ENCODE measurements around the gene CBLC.

CBLC gene

GRCh38 chr19:44799627-44800346, 22.1 kb downstream of the CBLC start:
- no peak for DNase-seq (ENCODE audit: low read depth in 2 of 2)

GRCh38 chr19:44800461-44800860, 22.8 kb downstream of the CBLC start:
- DNase-seq (ENCODE audit: low read depth in 2 of 2): peak; percentile 56 to 57

- DNase-seq (ENCODE audit: low read depth in 2 of 2): no peak
These were observed 26.0 kb downstream of the CBLC start for GRCh38 chr19:44803442-44804428.

DNA sequence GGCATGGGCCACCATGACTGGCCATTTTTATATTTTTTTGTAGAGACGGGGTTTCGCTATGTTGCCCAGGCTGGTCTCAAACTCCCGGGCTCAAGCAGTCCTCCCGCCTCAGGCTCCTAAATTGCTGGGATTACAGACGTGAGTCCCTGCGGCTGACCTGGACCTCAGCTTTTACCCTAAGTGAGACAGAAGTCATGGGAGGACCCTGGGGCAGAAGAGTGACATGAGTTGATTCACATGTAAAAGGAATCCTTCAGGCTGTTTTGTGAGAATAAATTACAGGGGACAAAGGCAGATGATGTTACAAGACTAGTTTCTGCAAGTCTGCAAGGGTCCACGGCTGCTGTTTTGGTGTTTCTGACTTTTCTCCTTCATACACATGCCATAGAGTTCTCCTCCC, 28.6 kb downstream of the CBLC start:
- no peak for DNase-seq (ENCODE audit: low read depth in 2 of 2)

DNA sequence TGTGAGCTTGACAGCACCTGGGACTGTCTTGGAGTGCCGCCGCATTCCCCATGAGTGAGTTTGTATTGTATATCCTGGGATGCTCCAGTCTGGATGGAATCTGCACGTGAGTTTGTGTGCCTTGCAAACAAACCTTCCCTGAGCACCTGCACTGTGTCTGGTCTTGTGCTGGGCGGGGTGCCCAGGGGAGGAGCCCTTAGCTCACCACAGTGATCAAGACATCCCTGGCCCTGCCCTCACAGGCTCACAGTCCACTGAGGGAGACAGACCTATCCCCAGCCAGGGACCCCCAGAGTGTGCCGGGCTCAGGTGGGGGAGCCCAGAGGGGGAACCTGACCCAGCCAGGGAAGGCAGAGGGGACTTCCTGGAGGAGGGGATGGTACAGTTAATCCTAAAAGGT, 29.5 kb downstream of the CBLC start:
- no peak for DNase-seq (ENCODE audit: low read depth in 2 of 2)

DNA sequence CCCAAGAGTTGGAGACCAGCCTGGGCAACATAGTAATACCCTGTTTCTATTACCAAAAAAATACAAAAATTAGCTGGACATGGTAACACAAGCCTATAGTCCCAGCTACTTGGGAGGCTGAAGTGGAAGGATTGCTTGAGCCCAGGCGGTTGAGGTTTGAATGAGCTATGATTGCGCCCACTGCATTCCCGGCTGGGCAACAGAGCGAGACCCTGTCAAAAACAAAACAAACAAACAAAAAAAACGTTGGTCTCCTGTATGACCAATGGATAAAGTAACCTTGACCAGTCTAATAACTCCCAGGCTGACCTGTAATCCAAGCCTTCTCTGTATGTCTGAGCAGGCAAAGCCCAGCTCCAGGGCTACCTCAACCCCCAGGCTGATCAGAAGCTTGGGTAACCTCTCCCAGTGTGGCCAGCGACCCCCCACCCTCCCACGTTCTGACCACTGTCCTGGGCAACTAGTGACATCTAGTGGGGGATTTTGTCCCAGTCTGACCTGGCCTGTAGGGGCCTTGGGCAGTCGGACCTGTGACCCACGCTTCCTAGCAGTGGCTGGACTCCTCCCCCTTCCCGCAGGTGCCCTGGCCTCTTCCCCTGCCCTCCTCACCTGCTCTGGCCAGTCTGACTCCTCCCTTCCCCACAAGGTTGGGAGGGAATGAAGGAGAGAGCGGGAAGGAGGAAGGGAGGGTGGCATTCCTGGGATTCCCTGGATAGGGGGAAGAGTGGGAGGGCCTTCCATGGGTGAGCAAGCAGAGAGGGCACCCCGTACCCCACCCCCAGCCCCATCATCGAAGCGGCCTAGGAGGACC, 30.2 kb downstream of the CBLC start:
- DNase-seq (ENCODE audit: low read depth in 2 of 2): no peak

DNA sequence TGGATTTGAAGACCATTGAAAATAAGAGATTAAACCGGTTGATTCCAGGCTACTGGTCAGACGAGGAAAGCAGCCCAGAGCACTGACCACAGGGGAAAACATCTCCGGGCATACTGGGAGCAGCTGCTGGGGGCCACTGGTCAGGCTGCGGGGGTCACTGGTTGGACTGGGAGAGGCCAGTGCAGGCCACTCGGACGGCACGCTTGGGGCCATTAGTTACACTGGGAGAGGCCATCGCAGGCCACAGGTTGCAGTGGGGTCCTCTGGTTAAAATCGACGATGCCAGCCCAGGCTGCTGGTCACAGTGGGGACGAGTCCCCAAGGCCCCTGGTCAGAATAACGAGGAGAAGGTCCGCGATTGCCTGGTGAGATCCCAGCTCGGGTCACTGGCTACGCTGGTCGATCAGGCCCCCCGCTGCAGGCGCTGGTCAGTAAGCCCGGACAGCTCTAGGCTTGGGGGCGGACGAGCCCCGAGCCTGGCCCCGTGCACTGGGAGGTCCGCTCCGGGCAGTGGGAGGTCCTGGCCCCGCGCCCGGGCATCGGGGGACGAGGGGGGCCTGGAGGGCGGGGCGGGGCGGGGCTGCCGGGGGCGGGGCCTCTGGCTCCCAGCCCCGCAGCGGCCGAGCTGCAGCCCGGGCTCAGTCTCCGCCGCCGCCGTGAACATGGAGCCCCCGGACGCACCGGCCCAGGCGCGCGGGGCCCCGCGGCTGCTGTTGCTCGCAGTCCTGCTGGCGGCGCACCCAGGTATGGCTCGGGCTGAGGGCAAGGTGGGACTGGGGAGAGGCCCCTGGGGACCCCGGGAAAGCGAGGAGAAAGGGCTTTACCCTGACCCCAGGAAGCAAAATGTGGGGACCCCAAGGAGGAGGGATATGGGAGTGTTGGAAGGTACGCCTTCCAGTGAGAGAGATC, 31.0 kb downstream of the CBLC start, which contains the start of gene BCAM:
BCAM (plus strand) TSS at position 641 of the 909 bp plus-strand sequence; CDS start at position 663, 22 bp downstream.
- no peak for DNase-seq (ENCODE audit: low read depth in 2 of 2)

GRCh38 chr19:44809577-44810233, 32.0 kb downstream of the CBLC start:
- no peak for DNase-seq (ENCODE audit: low read depth in 2 of 2)

DNA sequence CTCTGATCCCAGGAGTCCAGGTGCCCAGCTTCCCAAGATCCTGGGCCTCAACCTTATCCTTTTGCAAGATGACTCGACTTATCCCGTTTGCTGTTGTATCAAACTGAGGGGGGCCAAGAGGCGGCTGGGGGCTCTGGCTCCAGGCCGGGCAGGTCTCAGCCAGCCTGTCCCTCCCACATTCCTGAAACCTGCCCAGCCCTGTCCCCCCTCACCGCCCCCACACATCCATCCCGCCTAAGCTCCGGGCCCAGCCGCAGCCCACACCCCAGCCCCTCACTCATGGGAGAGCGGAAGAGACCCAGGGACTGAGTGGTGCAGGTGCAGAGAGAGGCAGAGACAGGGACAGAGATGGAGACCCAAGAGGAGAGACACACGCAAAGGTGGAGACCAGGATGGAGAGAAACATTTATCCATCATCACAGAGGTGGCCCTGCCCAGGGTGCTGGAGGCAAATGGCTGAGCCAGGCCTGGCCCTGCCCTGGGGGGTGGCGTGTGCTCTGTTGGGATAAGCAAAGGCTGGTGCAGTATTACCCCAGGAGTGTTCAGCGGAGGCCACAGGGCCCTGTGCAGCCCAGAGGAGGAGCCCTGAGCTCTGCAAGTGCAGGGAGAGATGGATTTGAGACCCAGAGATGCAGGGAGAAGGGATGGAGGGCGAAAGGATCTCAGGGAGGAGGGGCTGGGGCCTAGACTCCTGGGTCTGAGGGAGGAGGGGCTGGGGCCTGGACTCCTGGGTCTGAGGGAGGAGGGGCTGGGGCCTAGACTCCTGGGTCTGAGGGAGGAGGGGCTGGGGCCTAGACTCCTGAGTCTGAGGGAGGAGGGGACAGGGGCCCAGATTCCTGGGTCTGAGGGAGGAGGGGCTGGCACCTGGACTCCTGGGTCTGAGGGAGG, 32.8 kb downstream of the CBLC start:
- no peak for DNase-seq (ENCODE audit: low read depth in 2 of 2)

DNA sequence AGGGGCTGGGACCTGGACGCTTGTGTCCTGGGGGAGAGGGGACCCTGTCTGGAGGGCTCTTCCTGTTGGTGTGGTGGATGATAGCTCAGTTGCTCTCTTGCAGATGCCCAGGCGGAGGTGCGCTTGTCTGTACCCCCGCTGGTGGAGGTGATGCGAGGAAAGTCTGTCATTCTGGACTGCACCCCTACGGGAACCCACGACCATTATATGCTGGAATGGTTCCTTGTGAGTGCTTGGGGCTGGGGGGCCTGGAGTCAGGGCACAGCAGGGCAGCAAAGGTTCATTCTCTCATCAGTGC, 33.4 kb downstream of the CBLC start:
- no peak for DNase-seq (ENCODE audit: low read depth in 2 of 2)

- no peak for DNase-seq (ENCODE audit: low read depth in 2 of 2)
These were observed 34.5 kb downstream of the CBLC start for GRCh38 chr19:44812142-44812718.

DNA sequence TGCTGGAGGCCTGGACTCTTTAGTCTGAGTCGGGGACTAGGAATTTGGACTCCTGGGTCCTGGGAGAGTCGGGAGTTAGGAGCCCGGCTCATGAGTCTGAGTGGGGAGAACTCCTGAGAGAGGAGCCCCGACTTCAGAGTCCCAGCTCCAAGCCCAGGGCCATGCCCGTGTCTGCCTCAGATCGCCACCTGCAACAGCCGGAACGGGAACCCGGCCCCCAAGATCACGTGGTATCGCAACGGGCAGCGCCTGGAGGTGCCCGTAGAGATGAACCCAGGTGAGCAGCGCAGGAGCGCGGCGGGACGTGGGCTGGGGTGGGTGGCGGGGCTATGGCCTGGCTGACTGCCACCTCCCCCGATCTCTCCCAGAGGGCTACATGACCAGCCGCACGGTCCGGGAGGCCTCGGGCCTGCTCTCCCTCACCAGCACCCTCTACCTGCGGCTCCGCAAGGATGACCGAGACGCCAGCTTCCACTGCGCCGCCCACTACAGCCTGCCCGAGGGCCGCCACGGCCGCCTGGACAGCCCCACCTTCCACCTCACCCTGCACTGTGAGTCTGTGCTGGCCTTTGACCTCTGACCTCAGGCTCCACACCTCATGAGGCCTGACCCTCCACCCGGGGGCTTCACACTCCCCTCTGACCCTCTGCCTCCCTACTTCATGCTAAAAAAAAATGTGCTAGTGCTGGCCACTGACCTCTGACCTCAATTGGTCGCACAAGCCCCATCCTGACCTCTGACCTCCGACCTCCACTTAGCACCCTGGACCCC, 35.6 kb downstream of the CBLC start:
- DNase-seq (ENCODE audit: low read depth in 2 of 2): no peak

GRCh38 chr19:44813841-44814470, 36.3 kb downstream of the CBLC start:
- no peak for DNase-seq (ENCODE audit: low read depth in 2 of 2)

DNA sequence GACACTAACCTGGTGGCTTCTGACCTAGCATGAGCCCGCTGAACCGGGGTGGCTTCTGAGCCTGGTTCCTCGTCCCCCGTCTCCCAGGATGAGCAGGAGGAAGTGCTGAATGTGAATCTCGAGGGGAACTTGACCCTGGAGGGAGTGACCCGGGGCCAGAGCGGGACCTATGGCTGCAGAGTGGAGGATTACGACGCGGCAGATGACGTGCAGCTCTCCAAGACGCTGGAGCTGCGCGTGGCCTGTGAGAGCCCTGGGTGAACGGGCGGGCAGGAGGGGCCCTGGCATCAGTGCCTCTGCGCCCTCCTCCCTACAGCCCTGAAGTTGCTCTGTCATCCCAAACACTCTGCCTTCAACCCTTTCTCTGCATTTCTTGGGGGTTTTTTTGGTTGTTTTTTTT, 36.8 kb downstream of the CBLC start:
- no peak for DNase-seq (ENCODE audit: low read depth in 2 of 2)

GRCh38 chr19:44816301-44816700, 38.6 kb downstream of the CBLC start:
- no peak for DNase-seq (ENCODE audit: low read depth in 2 of 2)

GRCh38 chr19:44817725-44818465, 40.2 kb downstream of the CBLC start:
- DNase-seq (ENCODE audit: low read depth in 2 of 2): no peak

- DNase-seq (ENCODE audit: low read depth in 2 of 2): no peak
These were observed 40.9 kb downstream of the CBLC start for GRCh38 chr19:44818466-44819031.
